ENCODE results near the gene DDX28.

DNA sequence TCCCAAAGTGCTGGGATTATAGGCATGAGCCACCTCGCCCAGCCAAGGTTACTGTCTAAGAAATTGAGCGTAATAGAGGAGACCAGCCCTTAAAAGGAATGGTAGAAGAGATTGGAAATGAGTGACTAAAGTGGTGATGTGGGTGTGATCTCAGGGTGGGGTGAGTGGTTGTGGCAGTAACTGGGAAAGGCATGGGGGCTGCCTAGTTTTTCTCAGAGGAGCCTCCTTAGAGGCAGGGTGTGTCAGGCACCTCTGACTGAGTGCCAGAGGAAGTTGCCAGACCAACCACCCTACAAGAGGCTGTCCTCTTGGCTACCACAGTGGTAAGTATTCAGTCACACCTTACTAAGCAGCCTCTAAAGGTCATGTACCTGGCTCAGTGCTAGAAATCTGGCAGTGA, 8.9 kb upstream of the DDX28 start:
- TF ChIP-seq, protein P1, sequence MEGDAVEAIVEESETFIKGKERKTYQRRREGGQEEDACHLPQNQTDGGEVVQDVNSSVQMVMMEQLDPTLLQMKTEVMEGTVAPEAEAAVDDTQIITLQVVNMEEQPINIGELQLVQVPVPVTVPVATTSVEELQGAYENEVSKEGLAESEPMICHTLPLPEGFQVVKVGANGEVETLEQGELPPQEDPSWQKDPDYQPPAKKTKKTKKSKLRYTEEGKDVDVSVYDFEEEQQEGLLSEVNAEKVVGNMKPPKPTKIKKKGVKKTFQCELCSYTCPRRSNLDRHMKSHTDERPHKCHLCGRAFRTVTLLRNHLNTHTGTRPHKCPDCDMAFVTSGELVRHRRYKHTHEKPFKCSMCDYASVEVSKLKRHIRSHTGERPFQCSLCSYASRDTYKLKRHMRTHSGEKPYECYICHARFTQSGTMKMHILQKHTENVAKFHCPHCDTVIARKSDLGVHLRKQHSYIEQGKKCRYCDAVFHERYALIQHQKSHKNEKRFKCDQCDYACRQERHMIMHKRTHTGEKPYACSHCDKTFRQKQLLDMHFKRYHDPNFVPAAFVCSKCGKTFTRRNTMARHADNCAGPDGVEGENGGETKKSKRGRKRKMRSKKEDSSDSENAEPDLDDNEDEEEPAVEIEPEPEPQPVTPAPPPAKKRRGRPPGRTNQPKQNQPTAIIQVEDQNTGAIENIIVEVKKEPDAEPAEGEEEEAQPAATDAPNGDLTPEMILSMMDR (IDR thresholded peaks at IDR 0.05 in 2 of 3, conservative IDR thresholded peaks at IDR 0.05 in 1 of 3; ENCODE audit: control insufficient read depth in 2 of 3, extremely low read depth in 1 of 3, insufficient read depth in 1 of 3, low read depth in 3 of 3, low read length in 3 of 3), result no peak
- no peak for TF ChIP-seq POLR2A (IDR thresholded peaks at IDR 0.05; ENCODE audit: low read depth, low read length)
- no peak for TF ChIP-seq SMC3 (IDR thresholded peaks at IDR 0.05; ENCODE audit: borderline replicate concordance, low read length)
- TF ChIP-seq EZH2 (IDR thresholded peaks at IDR 0.05; ENCODE audit: borderline replicate concordance, control insufficient read depth, low read depth, low read length), result no peak
- TF ChIP-seq JUNB (IDR thresholded peaks at IDR 0.05), result no peak
- TF ChIP-seq EP300 (IDR thresholded peaks at IDR 0.05; ENCODE audit: borderline replicate concordance in 1 of 2, control insufficient read depth in 1 of 2, low read depth in 2 of 2, low read length in 2 of 2), result no peak
- TF ChIP-seq NFYB (IDR thresholded peaks at IDR 0.05; ENCODE audit: insufficient read depth, low read depth, low read length), result no peak
- TF ChIP-seq HCFC1 (IDR thresholded peaks at IDR 0.05; ENCODE audit: low read length), result no peak
- TF ChIP-seq, protein P2, sequence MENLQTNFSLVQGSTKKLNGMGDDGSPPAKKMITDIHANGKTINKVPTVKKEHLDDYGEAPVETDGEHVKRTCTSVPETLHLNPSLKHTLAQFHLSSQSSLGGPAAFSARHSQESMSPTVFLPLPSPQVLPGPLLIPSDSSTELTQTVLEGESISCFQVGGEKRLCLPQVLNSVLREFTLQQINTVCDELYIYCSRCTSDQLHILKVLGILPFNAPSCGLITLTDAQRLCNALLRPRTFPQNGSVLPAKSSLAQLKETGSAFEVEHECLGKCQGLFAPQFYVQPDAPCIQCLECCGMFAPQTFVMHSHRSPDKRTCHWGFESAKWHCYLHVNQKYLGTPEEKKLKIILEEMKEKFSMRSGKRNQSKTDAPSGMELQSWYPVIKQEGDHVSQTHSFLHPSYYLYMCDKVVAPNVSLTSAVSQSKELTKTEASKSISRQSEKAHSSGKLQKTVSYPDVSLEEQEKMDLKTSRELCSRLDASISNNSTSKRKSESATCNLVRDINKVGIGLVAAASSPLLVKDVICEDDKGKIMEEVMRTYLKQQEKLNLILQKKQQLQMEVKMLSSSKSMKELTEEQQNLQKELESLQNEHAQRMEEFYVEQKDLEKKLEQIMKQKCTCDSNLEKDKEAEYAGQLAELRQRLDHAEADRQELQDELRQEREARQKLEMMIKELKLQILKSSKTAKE (IDR thresholded peaks at IDR 0.05; ENCODE audit: low read depth, poor library complexity, severe bottlenecking), result no peak
- no peak for TF ChIP-seq ZNF207 (IDR thresholded peaks at IDR 0.05; ENCODE audit: borderline replicate concordance)
- TF ChIP-seq SRF (IDR thresholded peaks at IDR 0.05; ENCODE audit: low read depth in 2 of 2, low read length in 2 of 2), result no peak
- TF ChIP-seq, protein P3, sequence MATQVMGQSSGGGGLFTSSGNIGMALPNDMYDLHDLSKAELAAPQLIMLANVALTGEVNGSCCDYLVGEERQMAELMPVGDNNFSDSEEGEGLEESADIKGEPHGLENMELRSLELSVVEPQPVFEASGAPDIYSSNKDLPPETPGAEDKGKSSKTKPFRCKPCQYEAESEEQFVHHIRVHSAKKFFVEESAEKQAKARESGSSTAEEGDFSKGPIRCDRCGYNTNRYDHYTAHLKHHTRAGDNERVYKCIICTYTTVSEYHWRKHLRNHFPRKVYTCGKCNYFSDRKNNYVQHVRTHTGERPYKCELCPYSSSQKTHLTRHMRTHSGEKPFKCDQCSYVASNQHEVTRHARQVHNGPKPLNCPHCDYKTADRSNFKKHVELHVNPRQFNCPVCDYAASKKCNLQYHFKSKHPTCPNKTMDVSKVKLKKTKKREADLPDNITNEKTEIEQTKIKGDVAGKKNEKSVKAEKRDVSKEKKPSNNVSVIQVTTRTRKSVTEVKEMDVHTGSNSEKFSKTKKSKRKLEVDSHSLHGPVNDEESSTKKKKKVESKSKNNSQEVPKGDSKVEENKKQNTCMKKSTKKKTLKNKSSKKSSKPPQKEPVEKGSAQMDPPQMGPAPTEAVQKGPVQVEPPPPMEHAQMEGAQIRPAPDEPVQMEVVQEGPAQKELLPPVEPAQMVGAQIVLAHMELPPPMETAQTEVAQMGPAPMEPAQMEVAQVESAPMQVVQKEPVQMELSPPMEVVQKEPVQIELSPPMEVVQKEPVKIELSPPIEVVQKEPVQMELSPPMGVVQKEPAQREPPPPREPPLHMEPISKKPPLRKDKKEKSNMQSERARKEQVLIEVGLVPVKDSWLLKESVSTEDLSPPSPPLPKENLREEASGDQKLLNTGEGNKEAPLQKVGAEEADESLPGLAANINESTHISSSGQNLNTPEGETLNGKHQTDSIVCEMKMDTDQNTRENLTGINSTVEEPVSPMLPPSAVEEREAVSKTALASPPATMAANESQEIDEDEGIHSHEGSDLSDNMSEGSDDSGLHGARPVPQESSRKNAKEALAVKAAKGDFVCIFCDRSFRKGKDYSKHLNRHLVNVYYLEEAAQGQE (IDR thresholded peaks at IDR 0.05; ENCODE audit: low read depth, low read length), result no peak
- TF ChIP-seq KDM1A (IDR thresholded peaks at IDR 0.05; ENCODE audit: borderline replicate concordance), result no peak
- TF ChIP-seq RBBP5 (conservative IDR thresholded peaks at IDR 0.05), result no peak

Data from GM12878 (cell line).